GM12891 (cell line): ENCODE results near the gene CNTFR.

Experiments
- DNase-seq: peaks from one replicate; pipeline ENCODE4 v3.0.0; 2011; ENCODE audit warnings: low spot score; ENCODE audit not compliant: insufficient read length
- FAIRE-seq: peaks from 2 replicates; lab custom pipeline; 2011; peaks lifted over from hg19 to GRCh38; lab: Jason Lieb, UNC
- PAX5 ChIP-seq: IDR thresholded peaks from 2 replicates; pipeline ENCODE4 v1.6.1; 2011; ENCODE audit warnings: low read length, moderate library complexity, mild to moderate bottlenecking; ENCODE audit not compliant: insufficient read depth, severe bottlenecking
- POLR2A ChIP-seq: IDR thresholded peaks from 2 replicates; pipeline ENCODE4 v1.6.1; 2011; ENCODE audit warnings: low read depth, low read length, control low read depth
- POLR2AphosphoS5 ChIP-seq: IDR thresholded peaks from 2 replicates; pipeline ENCODE4 v1.6.1; 2011; ENCODE audit warnings: low read depth, low read length, control low read depth
- POU2F2 ChIP-seq: IDR thresholded peaks from 2 replicates; pipeline ENCODE4 v1.6.1; 2011; ENCODE audit warnings: low read depth, mild to moderate bottlenecking, control low read depth, low read length, moderate library complexity
- SPI1 ChIP-seq: IDR thresholded peaks from 2 replicates; pipeline ENCODE4 v1.6.1; 2011; ENCODE audit warnings: low read depth, low read length, control low read depth
- TAF1 ChIP-seq: IDR thresholded peaks from 2 replicates; pipeline ENCODE4 v1.6.1; 2011; ENCODE audit warnings: low read depth, low read length, control low read depth

The CNTFR gene

GRCh38 chr9:34575241-34575640 is 14.3 kb downstream of the CNTFR start:
- no peak for TF ChIP-seq PAX5
- no peak for TF ChIP-seq SPI1
- TF ChIP-seq POLR2AphosphoS5: no peak
- TF ChIP-seq POLR2A: no peak
- no peak for TF ChIP-seq TAF1
- no peak for TF ChIP-seq POU2F2
- DNase-seq (no peak), FAIRE-seq (no peak)

GRCh38 chr9:34574571-34574970 is 15.0 kb downstream of the CNTFR start:
- no peak for TF ChIP-seq POLR2A
- TF ChIP-seq TAF1: no peak
- TF ChIP-seq PAX5: no peak
- no peak for TF ChIP-seq POU2F2
- TF ChIP-seq SPI1: no peak
- no peak for TF ChIP-seq POLR2AphosphoS5
- FAIRE-seq (no peak), DNase-seq (no peak)

GRCh38 chr9:34573599-34574325 is 15.8 kb downstream of the CNTFR start:
- no peak for FAIRE-seq
- TF ChIP-seq POLR2AphosphoS5 (no peak), POU2F2 (no peak), POLR2A (no peak), TAF1 (no peak), PAX5 (no peak), SPI1 (no peak)
- DNase-seq: no peak

GRCh38 chr9:34572628-34573027 is 16.9 kb downstream of the CNTFR start:
- FAIRE-seq (no peak), DNase-seq (no peak)
- TF ChIP-seq POLR2AphosphoS5: no peak

- DNase-seq (no peak), FAIRE-seq (no peak)
- TF ChIP-seq POU2F2 (no peak), SPI1 (peak; percentile 74), TAF1 (no peak), PAX5 (no peak), POLR2A (no peak), POLR2AphosphoS5 (no peak)
Measured at GRCh38 chr9:34572092-34572491, 17.4 kb downstream of the CNTFR start.

GRCh38 chr9:34571481-34571810 is 18.1 kb downstream of the CNTFR start:
- DNase-seq: no peak
- TF ChIP-seq TAF1 (no peak), POLR2AphosphoS5 (no peak), POU2F2 (no peak), SPI1 (no peak), PAX5 (no peak), POLR2A (no peak)
- FAIRE-seq: no peak

GRCh38 chr9:34570809-34571480 is 18.6 kb downstream of the CNTFR start:
- no peak for DNase-seq
- peak; percentile 33 for FAIRE-seq
- no peak for TF ChIP-seq SPI1
- no peak for TF ChIP-seq POU2F2
- no peak for TF ChIP-seq PAX5
- TF ChIP-seq POLR2AphosphoS5: no peak
- TF ChIP-seq TAF1: no peak
- no peak for TF ChIP-seq POLR2A

- no peak for DNase-seq
- TF ChIP-seq POLR2AphosphoS5: no peak
- no peak for TF ChIP-seq PAX5
- no peak for TF ChIP-seq POLR2A
- TF ChIP-seq POU2F2: no peak
- no peak for TF ChIP-seq TAF1
- no peak for TF ChIP-seq SPI1
- FAIRE-seq: no peak
Measured at GRCh38 chr9:34570376-34570775, 19.1 kb downstream of the CNTFR start.

GRCh38 chr9:34568774-34569173 is 20.8 kb downstream of the CNTFR start:
- FAIRE-seq: no peak
- TF ChIP-seq POLR2AphosphoS5 (no peak), SPI1 (no peak)

GRCh38 chr9:34568133-34568532 is 21.4 kb downstream of the CNTFR start:
- DNase-seq (no peak), FAIRE-seq (no peak)
- TF ChIP-seq SPI1 (no peak), POLR2AphosphoS5 (no peak), PAX5 (no peak), POLR2A (no peak), POU2F2 (no peak), TAF1 (no peak)

More at GRCh38 chr9:34568774-34569173, 20.8 kb downstream of the CNTFR start:
- no peak for DNase-seq
